ENCODE measurements around the gene ARHGEF7. TPM values are rescaled to one million over a fixed set of nuclear protein-coding genes. Genes with fewer than 3 reads are reported as not detected.

The ARHGEF7 gene
- total RNA-seq, 4 donors from 2014 or later: 88.7 to 119 (median 110) TPM

GRCh38 chr13:111304603-111305289 is 189.6 kb downstream of the ARHGEF7 start:
- DNase-seq (ENCODE audit: low spot score in 2 of 2): no peak
- Histone ChIP-seq H3K4me1 (no peaks in the 10 kb centered on the region), H3K36me3 (peaks cover 7 to 95% (median 37%) of the 10 kb centered on the region in 3 donors), H3K27ac (no peak overlapping the region), H3K4me3 (no peak overlapping the region), H3K27me3 (no peaks in the 10 kb centered on the region), H3K9me3 (no peaks in the 10 kb centered on the region)
- WGBS, 2 donors: 93 to 94% methylated on average over 20 of the region's 20 CpGs
- TF ChIP-seq CTCF (IDR thresholded peaks at IDR 0.05): no peak
- TF ChIP-seq POLR2A (IDR thresholded peaks at IDR 0.05): no peak
- no peak for TF ChIP-seq EP300 (IDR thresholded peaks at IDR 0.05)

GRCh38 chr13:111312944-111313590 is 198.0 kb downstream of the ARHGEF7 start:
- TF ChIP-seq CTCF (IDR thresholded peaks at IDR 0.05) (no peak), POLR2A (IDR thresholded peaks at IDR 0.05) (no peak), EP300 (IDR thresholded peaks at IDR 0.05) (no peak)
- Histone ChIP-seq H3K9me3 (peaks cover 0 to 21% (median 3%) of the 10 kb centered on the region in 4 donors), H3K36me3 (peaks cover 0 to 68% (median 0%) of the 10 kb centered on the region in 3 donors), H3K27ac (no peak overlapping the region), H3K27me3 (no peaks in the 10 kb centered on the region), H3K4me3 (no peak overlapping the region), H3K4me1 (peaks cover 0 to 17% (median 0%) of the 10 kb centered on the region in 4 donors)
- DNase-seq (ENCODE audit: low spot score in 2 of 2): no peak
- WGBS, 2 donors: 95 to 98% methylated on average over 17 of the region's 17 CpGs

GRCh38 chr13:111313911-111314425 is 198.9 kb downstream of the ARHGEF7 start:
- 88 to 92% methylated on average over 14 of the region's 14 CpGs for WGBS, 2 donors

GRCh38 chr13:111314852-111315251 is 199.7 kb downstream of the ARHGEF7 start:
- no peak for TF ChIP-seq CTCF (IDR thresholded peaks at IDR 0.05)
- TF ChIP-seq EP300 (IDR thresholded peaks at IDR 0.05): no peak
- TF ChIP-seq POLR2A (IDR thresholded peaks at IDR 0.05): no peak
- no peak overlapping the region for H3K4me3 ChIP-seq
- no peak for DNase-seq (ENCODE audit: low spot score in 2 of 2)
- H3K27me3 ChIP-seq: no peaks in the 10 kb centered on the region
- peak overlapping the region in 1 of 4 donors; percentile 38 for H3K27ac ChIP-seq
- WGBS, 2 donors: 80 to 81% methylated on average over 6 of the region's 6 CpGs
- peaks cover 0 to 17% (median 0%) of the 10 kb centered on the region in 4 donors for H3K4me1 ChIP-seq
- peaks cover 0 to 21% (median 3%) of the 10 kb centered on the region in 4 donors for H3K9me3 ChIP-seq
- H3K36me3 ChIP-seq: peaks cover 0 to 56% (median 0%) of the 10 kb centered on the region in 3 donors

More at GRCh38 chr13:111313911-111314425, 198.9 kb downstream of the ARHGEF7 start:
- Histone ChIP-seq H3K9me3 (peaks cover 0 to 21% (median 3%) of the 10 kb centered on the region in 4 donors), H3K4me3 (no peak overlapping the region), H3K27me3 (no peaks in the 10 kb centered on the region), H3K36me3 (peaks cover 0 to 64% (median 0%) of the 10 kb centered on the region in 3 donors), H3K27ac (no peak overlapping the region), H3K4me1 (peaks cover 0 to 17% (median 0%) of the 10 kb centered on the region in 4 donors)
- no peak for TF ChIP-seq EP300 (IDR thresholded peaks at IDR 0.05)
- no peak for TF ChIP-seq POLR2A (IDR thresholded peaks at IDR 0.05)
- no peak for TF ChIP-seq CTCF (IDR thresholded peaks at IDR 0.05)
- DNase-seq (ENCODE audit: low spot score in 2 of 2): no peak
